ENCODE data around the gene HENMT1.

DNA sequence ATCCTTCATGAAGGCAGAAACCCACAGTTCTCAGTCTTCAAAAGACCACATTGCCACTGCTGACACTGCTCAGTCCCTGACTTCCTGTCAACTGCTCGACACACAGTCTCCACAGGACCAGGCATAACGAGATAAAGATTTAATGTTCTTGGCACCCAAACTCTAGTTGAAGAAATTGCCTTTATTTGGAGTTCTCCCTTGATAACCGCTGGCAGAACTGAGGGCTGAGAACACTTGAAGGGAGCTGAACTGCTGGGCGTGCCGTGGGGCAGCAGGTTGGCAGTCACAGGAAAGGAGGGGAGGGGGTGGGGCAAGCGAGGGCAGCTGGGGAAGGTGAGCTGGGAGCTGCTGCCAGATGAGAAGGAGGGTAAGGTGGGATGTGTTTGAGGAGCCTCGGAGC is 15.9 kb downstream of the HENMT1 start:
- TF ChIP-seq CTCF (IDR thresholded peaks at IDR 0.05): no peak
- TF ChIP-seq POLR2A (IDR thresholded peaks at IDR 0.05): no peak
